IMR-90 (cell line): ENCODE data around the gene PRDM2. TPM values are rescaled to one million over a fixed set of nuclear protein-coding genes. Genes with fewer than 3 reads are reported as not detected.
A peak's percentile ranks its signal among the peaks of the same experiment; 100 is the strongest.

Source experiments
- ATAC-seq: fragments of 200-7000 bp; cut with Tn5 transposase; 2 replicates; pipeline ENCODE4 v1.9.1; 2020; ENCODE audit warnings: low read depth, mild to moderate bottlenecking, moderate library complexity
- BruUV-seq: library from RNA; stranded (reverse); fragments of 400-500 nt; replicated peaks from 2 replicates; lab custom pipeline; 2021; lab: Mats Ljungman, UMichigan
- CTCF ChIA-PET: fragments of 300-600 bp; formaldehyde crosslinking; extraction: SDS; loops from one replicate; lab custom pipeline; 2021; ENCODE audit warnings: antibody characterized with exemption; lab: Yijun Ruan, JAX
- POLR2A ChIA-PET: fragments of 300-600 bp; sonication (Branson Sonifier 250); formaldehyde crosslinking; loops from one replicate; lab custom pipeline; 2022; ENCODE audit warnings: antibody characterized with exemption; ENCODE audit not compliant: unreplicated experiment; lab: Charles Lee
- DNase-seq: peaks from one replicate; pipeline ENCODE4 v3.0.0; 2013
- H2AFZ ChIP-seq: replicated peaks from 2 replicates; pipeline ENCODE3; 2013; ENCODE audit warnings: low read length, mild to moderate bottlenecking; ENCODE audit not compliant: poor library complexity
- H2AK5ac ChIP-seq: 2 replicates; pipeline ENCODE4 v1.6.1; 2013; ENCODE audit warnings: low read depth, low read length, inconsistent platforms
- H2AK9ac ChIP-seq: replicated peaks from 2 replicates; pipeline ENCODE3; 2013; ENCODE audit warnings: mild to moderate bottlenecking, low read depth, low read length, moderate library complexity; ENCODE audit not compliant: poor library complexity
- H2BK120ac ChIP-seq: 2 replicates; pipeline ENCODE4 v1.6.1; 2013; ENCODE audit warnings: low read depth, low read length, inconsistent platforms
- H2BK15ac ChIP-seq: 3 replicates; pipeline ENCODE4 v1.6.1; 2013; ENCODE audit warnings: low read depth, low read length, inconsistent platforms
- H2BK20ac ChIP-seq: 2 replicates; pipeline ENCODE4 v1.6.1; 2013; ENCODE audit warnings: low read depth, mild to moderate bottlenecking, inconsistent platforms, low read length, moderate library complexity
- H2BK5ac ChIP-seq: 2 replicates; pipeline ENCODE4 v1.6.1; 2013; ENCODE audit warnings: mild to moderate bottlenecking, low read depth, low read length, inconsistent platforms; ENCODE audit not compliant: poor library complexity, severe bottlenecking
- H3K14ac ChIP-seq: replicated peaks from 2 replicates; pipeline ENCODE4 v1.6.1; 2013; ENCODE audit warnings: low read depth, low read length, inconsistent platforms
- H3K18ac ChIP-seq: 2 replicates; pipeline ENCODE4 v1.6.1; 2013; ENCODE audit warnings: low read depth, low read length, control low read depth
- H3K23ac ChIP-seq: 2 replicates; pipeline ENCODE4 v1.6.1; 2013; ENCODE audit warnings: low read depth, low read length, inconsistent platforms
- H3K27ac ChIP-seq: 2 replicates; pipeline ENCODE4 v1.5.1; 2013; ENCODE audit warnings: mild to moderate bottlenecking, control low read depth, low read length; ENCODE audit not compliant: insufficient read depth
- H3K27me3 ChIP-seq: 2 replicates; pipeline ENCODE4 v1.6.1; 2013; ENCODE audit warnings: low read length; ENCODE audit not compliant: control insufficient read depth, insufficient read depth
- H3K36me3 ChIP-seq: 2 replicates; pipeline ENCODE4 v1.6.1; 2013; ENCODE audit warnings: low read length, mixed read lengths; ENCODE audit not compliant: control insufficient read depth, insufficient read depth
- H3K4ac ChIP-seq: 2 replicates; pipeline ENCODE4 v1.6.1; 2013; ENCODE audit warnings: low read depth, low read length, inconsistent platforms
- H3K4me1 ChIP-seq: 2 replicates; pipeline ENCODE4 v1.6.1; 2013; ENCODE audit warnings: low read length, mixed read lengths; ENCODE audit not compliant: control insufficient read depth, insufficient read depth
- H3K4me2 ChIP-seq: 2 replicates; pipeline ENCODE4 v1.6.1; 2013; ENCODE audit warnings: low read depth, mild to moderate bottlenecking, control low read depth, low read length, moderate library complexity
- H3K4me3 ChIP-seq: 2 replicates; pipeline ENCODE4 v1.5.1; 2013; ENCODE audit warnings: low read depth, mild to moderate bottlenecking, control low read depth, low read length, moderate library complexity; ENCODE audit not compliant: insufficient read depth
- H3K56ac ChIP-seq: 2 replicates; pipeline ENCODE4 v1.6.1; 2013; ENCODE audit warnings: low read length, inconsistent platforms; ENCODE audit not compliant: insufficient read depth; ENCODE audit errors: extremely low read depth
- H3K79me1 ChIP-seq, 2 experiments: 2 replicates each; pipeline ENCODE4 v1.6.1; 2013; ENCODE audit warnings: low read length in 2 of 2, inconsistent platforms in 1 of 2, low read depth in 1 of 2
- H3K9ac ChIP-seq: 2 replicates; pipeline ENCODE4 v1.6.1; 2013; ENCODE audit warnings: low read depth, low read length, control low read depth
- H3K9me1 ChIP-seq: 2 replicates; pipeline ENCODE4 v1.6.1; 2013; ENCODE audit warnings: low read length, inconsistent platforms; ENCODE audit not compliant: insufficient read depth
- H3K9me3 ChIP-seq: 2 replicates; pipeline ENCODE4 v1.6.1; 2013; ENCODE audit warnings: low read length; ENCODE audit not compliant: control insufficient read depth, insufficient read depth
- H4K20me1 ChIP-seq: 2 replicates; pipeline ENCODE4 v1.6.1; 2013; ENCODE audit warnings: low read length, inconsistent platforms; ENCODE audit not compliant: insufficient read depth
- H4K5ac ChIP-seq: 2 replicates; pipeline ENCODE4 v1.6.1; 2013; ENCODE audit warnings: mild to moderate bottlenecking, low read depth, low read length, control low read depth
- H4K8ac ChIP-seq, 2 experiments: 2 replicates each; pipeline ENCODE4 v1.6.1; 2013; ENCODE audit warnings: low read depth in 2 of 2, low read length in 2 of 2, control low read depth in 1 of 2, inconsistent platforms in 1 of 2
- H4K91ac ChIP-seq: 2 replicates; pipeline ENCODE4 v1.6.1; 2013; ENCODE audit warnings: low read depth, low read length, inconsistent platforms; ENCODE audit not compliant: insufficient read depth
- BHLHE40 ChIP-seq: fragments of 150-350 bp; IDR thresholded peaks from 2 replicates; pipeline ENCODE4 v1.6.1; 2016; ENCODE audit warnings: mild to moderate bottlenecking, low read depth, low read length
- CEBPB ChIP-seq: IDR thresholded peaks from 2 replicates; pipeline ENCODE4 v1.6.1; 2012; ENCODE audit warnings: low read depth, low read length, improper control_type of control experiment
- CHD1 ChIP-seq: IDR thresholded peaks from 2 replicates; pipeline ENCODE4 v1.6.1; 2012; ENCODE audit warnings: low read depth, low read length, improper control_type of control experiment
- FOS ChIP-seq: fragments of 150-350 bp; IDR thresholded peaks from 2 replicates; pipeline ENCODE4 v1.6.1; 2016; ENCODE audit warnings: low read depth, low read length
- MXI1 ChIP-seq: IDR thresholded peaks from 2 replicates; pipeline ENCODE4 v1.6.1; 2012; ENCODE audit warnings: low read depth, mild to moderate bottlenecking, low read length, moderate library complexity, borderline replicate concordance
- NFE2L2 ChIP-seq: fragments of 150-350 bp; IDR thresholded peaks from 2 replicates; pipeline ENCODE4 v1.6.1; 2016; ENCODE audit warnings: low read depth, mild to moderate bottlenecking, low read length
- POLR2A ChIP-seq: IDR thresholded peaks from 2 replicates; pipeline ENCODE4 v1.6.1; 2012; ENCODE audit warnings: mild to moderate bottlenecking, low read depth, low read length
- RAD21 ChIP-seq: IDR thresholded peaks from 2 replicates; pipeline ENCODE4 v1.6.1; 2012; ENCODE audit warnings: low read length, improper control_type of control experiment
- RCOR1 ChIP-seq: IDR thresholded peaks from 2 replicates; pipeline ENCODE4 v1.6.1; 2012; ENCODE audit warnings: mild to moderate bottlenecking, low read length, improper control_type of control experiment; ENCODE audit not compliant: insufficient replicate concordance
- USF2 ChIP-seq: fragments of 150-350 bp; IDR thresholded peaks from 2 replicates; pipeline ENCODE4 v1.6.1; 2017; ENCODE audit warnings: mild to moderate bottlenecking, antibody characterized with exemption, low read length, low read depth
- WGBS, 2 experiments: methylation state at CpG; one replicate each; pipeline versions ENCODE4 v1.1.5 to v1.1.7; 2013; ENCODE audit warnings: missing lambda C conversion rate in 2 of 2; ENCODE audit not compliant: insufficient read length in 1 of 2; ENCODE audit errors: extremely low coverage in 2 of 2; 5-methylcytosine and 5-hydroxymethylcytosine counted together
- dilution Hi-C: fragments of 300-500 bp; cut with HindIII; formaldehyde crosslinking; loops from one replicate; pipeline ENCODE4 v1.14.3; 2018; ENCODE audit warnings: low sequenced_read_pairs; ENCODE audit not compliant: unreplicated experiment
- in situ Hi-C: fragments of 300-500 bp; cut with MboI; formaldehyde crosslinking; loops from 3 replicates; pipeline ENCODE4 v1.14.3; 2019; ENCODE audit warnings: low sequenced_read_pairs, inconsistent platforms, mixed read lengths
- intact Hi-C: fragments of 100-400 bp; cut with micrococcal nuclease; formaldehyde crosslinking; loops from 2 replicates; pipeline ENCODE4 v1.10.0; 2022
- polyA plus RNA-seq, 3 experiments: library from polyadenylated mRNA; depleted of rRNA; stranded (reverse); fragments of >200 nt; gene quantifications; 2 replicates each; pipeline ENCODE4 v1.2.3, GENCODE V29; 2012; ENCODE audit warnings: low replicate concordance in 1 of 3
- total RNA-seq: library from RNA; depleted of rRNA; stranded (reverse); fragments of >200 nt; gene quantifications from 2 replicates; pipeline ENCODE4 v1.2.3, GENCODE V29; 2012
- TF ChIP-seq, protein P1 (sequence below): fragments of 150-350 bp; IDR thresholded peaks from 2 replicates; pipeline ENCODE4 v1.6.1; 2016; ENCODE audit warnings: low read depth, mild to moderate bottlenecking, low read length, moderate library complexity, borderline replicate concordance
- TF ChIP-seq, protein P2 (sequence below): conservative IDR thresholded peaks from 2 replicates; pipeline ENCODE4 v1.5.1; 2012; ENCODE audit warnings: mild to moderate bottlenecking, low read depth, low read length, improper control_type of control experiment

The PRDM2 gene
- total and polyA plus RNA-seq, 2 of the 4 experiments (the other 2 are of a cell fraction), result 3.4 to 8.9 TPM

GRCh38 chr1:13751458-13751871, 51.5 kb downstream of the PRDM2 start (continued):
- TF ChIP-seq, protein P1, sequence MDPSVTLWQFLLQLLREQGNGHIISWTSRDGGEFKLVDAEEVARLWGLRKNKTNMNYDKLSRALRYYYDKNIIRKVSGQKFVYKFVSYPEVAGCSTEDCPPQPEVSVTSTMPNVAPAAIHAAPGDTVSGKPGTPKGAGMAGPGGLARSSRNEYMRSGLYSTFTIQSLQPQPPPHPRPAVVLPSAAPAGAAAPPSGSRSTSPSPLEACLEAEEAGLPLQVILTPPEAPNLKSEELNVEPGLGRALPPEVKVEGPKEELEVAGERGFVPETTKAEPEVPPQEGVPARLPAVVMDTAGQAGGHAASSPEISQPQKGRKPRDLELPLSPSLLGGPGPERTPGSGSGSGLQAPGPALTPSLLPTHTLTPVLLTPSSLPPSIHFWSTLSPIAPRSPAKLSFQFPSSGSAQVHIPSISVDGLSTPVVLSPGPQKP, result no peak
- TF ChIP-seq USF2 (no peak), CEBPB (no peak)

DNA sequence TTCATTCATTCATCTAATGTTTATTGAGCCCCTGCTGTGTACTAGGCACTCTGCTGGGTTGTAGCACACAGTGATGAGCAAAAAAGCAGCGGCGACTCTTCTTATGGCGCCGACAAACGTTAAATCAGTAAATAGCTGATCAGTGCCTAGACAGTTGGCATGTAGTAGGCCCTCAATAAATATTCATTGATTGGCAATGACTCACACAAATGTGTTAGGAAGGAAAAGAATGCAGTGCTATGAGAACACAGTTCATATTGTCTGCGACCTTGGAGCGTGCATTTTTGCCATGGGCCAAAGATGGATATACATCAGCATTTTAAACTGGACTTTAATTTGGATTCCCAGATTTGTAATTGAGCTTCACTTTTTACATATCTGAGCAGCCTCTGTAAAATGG, 52.0 kb downstream of the PRDM2 start:
- Histone ChIP-seq H4K91ac (no peak overlapping the region), H2BK5ac (no peak overlapping the region), H2BK20ac (no peak overlapping the region), H3K56ac (no peak overlapping the region), H3K23ac (no peak overlapping the region), H3K27ac (no peak overlapping the region), H3K9me3 (no peaks in the 10 kb centered on the region), H3K4ac (no peak overlapping the region), H2AK9ac (no peak overlapping the region), H3K4me1 (peaks cover 10% of the 10 kb centered on the region), H4K20me1 (peaks cover 50% of the 10 kb centered on the region), H3K4me2 (peak overlapping the region; percentile 81; the same call in 1 of the 2 replicates), H3K27me3 (no peaks in the 10 kb centered on the region), H3K79me1 (peaks cover 3 to 45% of the 10 kb centered on the region in 2 experiments; a peak in 3 of 4 replicates), H4K5ac (no peak overlapping the region), H4K8ac (no peak overlapping the region), H3K18ac (no peak overlapping the region), H2AFZ (no peak overlapping the region), H3K9ac (no peak overlapping the region), H3K36me3 (peaks cover 3% of the 10 kb centered on the region; the same call in 1 of the 2 replicates), H2BK120ac (no peak overlapping the region), H3K14ac (no peak overlapping the region), H2AK5ac (no peak overlapping the region), H3K9me1 (peaks cover 19% of the 10 kb centered on the region), H2BK15ac (no peak overlapping the region), H3K4me3 (no peak overlapping the region)
- intact Hi-C loops, result loop anchor here (1.0 to 5.0 kb wide), 3 partner anchors 8 to 87 kb away; no protein-coding TSS in a partner anchor
- no CpG with 5 or more reads among the region's 7 CpGs for WGBS, 2 experiments
- ChIA-PET CTCF (no interaction called here), POLR2A (interaction anchor here (0.6 kb wide), 1 partner anchor 31 kb away, joined by 3 read pairs; no protein-coding TSS in a partner anchor)
- BruUV-seq, result no TSS peak
- in situ Hi-C loops, result loop anchor here (25.0 kb wide), 1 partner anchor 1185 kb away; no protein-coding TSS in a partner anchor
- dilution Hi-C loops, result no loop called here
- DNase-seq, result no peak
- no peak for ATAC-seq
- no peak for TF ChIP-seq MXI1
- no peak for TF ChIP-seq RCOR1
- TF ChIP-seq, protein P2, sequence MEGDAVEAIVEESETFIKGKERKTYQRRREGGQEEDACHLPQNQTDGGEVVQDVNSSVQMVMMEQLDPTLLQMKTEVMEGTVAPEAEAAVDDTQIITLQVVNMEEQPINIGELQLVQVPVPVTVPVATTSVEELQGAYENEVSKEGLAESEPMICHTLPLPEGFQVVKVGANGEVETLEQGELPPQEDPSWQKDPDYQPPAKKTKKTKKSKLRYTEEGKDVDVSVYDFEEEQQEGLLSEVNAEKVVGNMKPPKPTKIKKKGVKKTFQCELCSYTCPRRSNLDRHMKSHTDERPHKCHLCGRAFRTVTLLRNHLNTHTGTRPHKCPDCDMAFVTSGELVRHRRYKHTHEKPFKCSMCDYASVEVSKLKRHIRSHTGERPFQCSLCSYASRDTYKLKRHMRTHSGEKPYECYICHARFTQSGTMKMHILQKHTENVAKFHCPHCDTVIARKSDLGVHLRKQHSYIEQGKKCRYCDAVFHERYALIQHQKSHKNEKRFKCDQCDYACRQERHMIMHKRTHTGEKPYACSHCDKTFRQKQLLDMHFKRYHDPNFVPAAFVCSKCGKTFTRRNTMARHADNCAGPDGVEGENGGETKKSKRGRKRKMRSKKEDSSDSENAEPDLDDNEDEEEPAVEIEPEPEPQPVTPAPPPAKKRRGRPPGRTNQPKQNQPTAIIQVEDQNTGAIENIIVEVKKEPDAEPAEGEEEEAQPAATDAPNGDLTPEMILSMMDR, result no peak
- TF ChIP-seq FOS, result no peak
- TF ChIP-seq POLR2A, result no peak
- TF ChIP-seq, protein P1, result no peak
- TF ChIP-seq BHLHE40, result no peak
- no peak for TF ChIP-seq CEBPB
- no peak for TF ChIP-seq RAD21
- no peak for TF ChIP-seq CHD1
- no peak for TF ChIP-seq NFE2L2
